ENCODE data around the gene PRR33. TPM values are rescaled to one million over a fixed set of nuclear protein-coding genes. Genes with fewer than 3 reads are reported as not detected.

The PRR33 gene
- total RNA-seq, 4 donors from 2014 or later: not detected

DNA sequence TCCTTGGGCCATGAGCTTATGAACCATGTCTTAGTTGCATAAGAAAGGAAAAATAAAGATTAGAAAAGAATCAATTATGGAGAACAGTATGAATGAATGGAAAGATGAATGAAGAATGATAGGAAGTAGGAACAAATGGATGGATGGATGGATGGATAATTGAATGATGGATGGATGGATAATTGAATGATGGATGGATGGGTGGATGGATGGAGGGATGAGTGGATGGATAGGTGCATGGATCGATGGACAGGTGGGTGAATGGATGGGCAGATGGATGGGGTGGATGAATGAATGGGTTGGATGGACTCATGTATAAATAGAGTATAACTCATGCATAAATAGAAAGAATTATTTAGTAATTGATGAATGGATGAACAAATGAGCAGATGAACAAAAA, 31.6 kb downstream of the PRR33 start:
- Histone ChIP-seq H3K36me3 (no peaks in the 10 kb centered on the region), H3K4me3 (no peak overlapping the region), H3K27me3 (no peaks in the 10 kb centered on the region), H3K4me1 (peaks cover 23 to 30% (median 25%) of the 10 kb centered on the region in 4 donors), H3K27ac (replicated peaks in 1 of 4) (no peak overlapping the region), H3K9me3 (no peaks in the 10 kb centered on the region)
- no peak for DNase-seq (ENCODE audit: extremely low spot score)
- intact Hi-C loops (cut with DNase I): no loop called here
- WGBS: 98% methylated on average over 1 of the region's 1 CpG
- TF ChIP-seq POLR2AphosphoS5 (IDR thresholded peaks at IDR 0.05): no peak
- TF ChIP-seq, protein P1, sequence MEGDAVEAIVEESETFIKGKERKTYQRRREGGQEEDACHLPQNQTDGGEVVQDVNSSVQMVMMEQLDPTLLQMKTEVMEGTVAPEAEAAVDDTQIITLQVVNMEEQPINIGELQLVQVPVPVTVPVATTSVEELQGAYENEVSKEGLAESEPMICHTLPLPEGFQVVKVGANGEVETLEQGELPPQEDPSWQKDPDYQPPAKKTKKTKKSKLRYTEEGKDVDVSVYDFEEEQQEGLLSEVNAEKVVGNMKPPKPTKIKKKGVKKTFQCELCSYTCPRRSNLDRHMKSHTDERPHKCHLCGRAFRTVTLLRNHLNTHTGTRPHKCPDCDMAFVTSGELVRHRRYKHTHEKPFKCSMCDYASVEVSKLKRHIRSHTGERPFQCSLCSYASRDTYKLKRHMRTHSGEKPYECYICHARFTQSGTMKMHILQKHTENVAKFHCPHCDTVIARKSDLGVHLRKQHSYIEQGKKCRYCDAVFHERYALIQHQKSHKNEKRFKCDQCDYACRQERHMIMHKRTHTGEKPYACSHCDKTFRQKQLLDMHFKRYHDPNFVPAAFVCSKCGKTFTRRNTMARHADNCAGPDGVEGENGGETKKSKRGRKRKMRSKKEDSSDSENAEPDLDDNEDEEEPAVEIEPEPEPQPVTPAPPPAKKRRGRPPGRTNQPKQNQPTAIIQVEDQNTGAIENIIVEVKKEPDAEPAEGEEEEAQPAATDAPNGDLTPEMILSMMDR (IDR thresholded peaks at IDR 0.05): no peak
- TF ChIP-seq EP300 (IDR thresholded peaks at IDR 0.05): no peak
- TF ChIP-seq POLR2A (IDR thresholded peaks at IDR 0.05; ENCODE audit: low read depth): no peak

DNA sequence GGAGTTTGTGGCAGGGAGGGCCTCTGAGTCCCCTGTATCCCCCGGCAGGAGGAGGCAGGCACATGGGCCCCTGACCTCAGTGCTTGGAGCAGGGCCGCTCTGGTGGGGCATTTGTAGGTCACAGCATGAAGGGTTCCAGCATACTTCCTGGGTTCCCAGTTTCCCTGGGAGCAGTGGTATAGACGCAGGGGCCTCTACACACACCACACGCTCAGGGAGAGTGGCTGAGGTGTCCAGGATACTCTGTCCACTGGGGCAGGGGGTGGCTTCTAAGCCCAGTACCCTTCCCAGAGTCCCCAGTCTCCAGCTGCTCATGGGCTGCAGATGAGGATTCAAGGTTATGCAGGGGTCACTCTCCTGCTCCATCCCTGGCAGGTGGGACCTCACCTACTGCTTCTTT, 32.7 kb downstream of the PRR33 start:
- WGBS: 80% methylated on average over 4 of the region's 4 CpGs
- Histone ChIP-seq H3K4me3 (no peak overlapping the region), H3K27ac (replicated peaks in 1 of 4) (no peak overlapping the region), H3K27me3 (no peaks in the 10 kb centered on the region), H3K9me3 (no peaks in the 10 kb centered on the region), H3K36me3 (no peaks in the 10 kb centered on the region), H3K4me1 (peaks cover 12 to 19% (median 14%) of the 10 kb centered on the region in 4 donors)
- TF ChIP-seq, protein P1 (IDR thresholded peaks at IDR 0.05): no peak
- TF ChIP-seq EP300 (IDR thresholded peaks at IDR 0.05): no peak
- no peak for DNase-seq (ENCODE audit: extremely low spot score)
- intact Hi-C loops (cut with DNase I): no loop called here

DNA sequence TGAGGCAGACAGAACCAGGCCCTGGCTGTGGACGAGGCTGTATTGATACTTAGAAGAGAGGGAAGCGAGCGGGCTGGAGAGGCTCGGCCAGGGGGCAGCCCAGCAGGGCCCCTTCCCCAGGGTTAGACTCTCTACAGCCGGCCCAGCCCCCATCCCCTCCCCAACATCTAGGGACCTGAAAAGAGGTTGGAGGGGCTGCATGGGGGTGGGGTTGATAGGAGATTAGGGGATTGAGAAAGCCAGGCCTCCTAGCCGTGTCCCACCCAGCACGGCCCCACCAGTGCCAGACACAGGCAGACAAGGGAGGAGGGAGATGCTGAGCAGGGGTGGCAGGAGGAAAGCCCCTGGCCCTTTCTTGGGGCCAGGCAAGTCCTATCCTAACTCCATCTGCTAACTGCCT, 33.1 kb downstream of the PRR33 start:
- no peak for DNase-seq (ENCODE audit: extremely low spot score)
- no peaks in the 10 kb centered on the region for H3K9me3 ChIP-seq
- WGBS: 75% methylated on average over 7 of the region's 7 CpGs
- no peak overlapping the region for H3K4me3 ChIP-seq
- intact Hi-C loops (cut with DNase I): no loop called here
- peaks cover 8 to 15% (median 10%) of the 10 kb centered on the region in 4 donors for H3K4me1 ChIP-seq
- no peaks in the 10 kb centered on the region for H3K36me3 ChIP-seq
- no peak overlapping the region for H3K27ac ChIP-seq (replicated peaks in 1 of 4)
- no peak for TF ChIP-seq EP300 (IDR thresholded peaks at IDR 0.05)
- TF ChIP-seq, protein P1 (IDR thresholded peaks at IDR 0.05): no peak
- no peaks in the 10 kb centered on the region for H3K27me3 ChIP-seq

DNA sequence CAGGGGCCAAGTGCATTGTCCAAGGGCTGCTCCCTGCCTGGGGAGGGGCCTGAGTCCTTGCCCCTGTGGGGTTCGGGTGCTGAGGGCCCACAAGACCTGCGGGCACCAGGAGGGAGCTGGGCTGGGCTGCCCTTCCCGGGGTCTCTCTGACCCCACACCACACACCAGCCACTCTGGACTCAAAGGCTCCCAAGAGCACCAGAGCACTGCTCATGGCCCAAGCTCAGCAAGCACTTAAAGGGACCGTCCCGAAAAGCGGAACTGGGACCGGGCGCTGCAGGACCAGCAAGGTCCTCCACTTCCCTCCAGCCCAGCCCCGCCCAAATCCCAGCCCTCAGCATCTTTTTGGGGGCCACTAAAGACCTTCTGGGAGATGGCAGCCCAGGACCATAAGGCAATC, 33.5 kb downstream of the PRR33 start:
- no peak for DNase-seq (ENCODE audit: extremely low spot score)
- TF ChIP-seq EP300 (IDR thresholded peaks at IDR 0.05) (no peak), POLR2A (IDR thresholded peaks at IDR 0.05; ENCODE audit: low read depth) (no peak), POLR2AphosphoS5 (IDR thresholded peaks at IDR 0.05) (no peak)
- TF ChIP-seq, protein P1 (IDR thresholded peaks at IDR 0.05): no peak
- 89% methylated on average over 9 of the region's 9 CpGs for WGBS

DNA sequence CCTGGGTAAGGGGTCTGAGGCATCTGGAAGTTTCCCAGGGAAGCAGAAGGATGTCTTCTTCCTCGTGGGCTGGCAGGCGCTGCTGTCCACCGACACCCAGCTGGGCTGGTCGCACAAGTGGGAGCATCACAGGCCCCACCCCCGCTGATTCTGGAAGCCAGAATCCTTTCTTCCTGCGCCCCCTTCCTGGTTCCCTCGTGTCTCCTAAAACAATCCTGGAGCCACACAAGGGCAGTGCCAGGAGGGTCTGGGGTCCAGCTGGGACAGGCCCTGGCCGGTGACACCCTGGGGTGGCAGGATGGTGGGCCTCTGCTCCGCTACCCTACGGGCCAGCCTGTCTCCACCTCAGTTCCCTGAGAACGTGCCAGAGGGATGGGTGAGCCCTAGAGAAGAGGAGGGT, 34.6 kb downstream of the PRR33 start:
- intact Hi-C loops (cut with DNase I): no loop called here
- WGBS: 81% methylated on average over 9 of the region's 11 CpGs
- no peak overlapping the region for H3K4me3 ChIP-seq
- peaks cover 0 to 6% (median 0%) of the 10 kb centered on the region in 4 donors for H3K4me1 ChIP-seq
- H3K36me3 ChIP-seq: no peaks in the 10 kb centered on the region
- TF ChIP-seq, protein P1 (IDR thresholded peaks at IDR 0.05): no peak
- no peak for TF ChIP-seq POLR2AphosphoS5 (IDR thresholded peaks at IDR 0.05)
- no peak for TF ChIP-seq EP300 (IDR thresholded peaks at IDR 0.05)
- no peak for TF ChIP-seq POLR2A (IDR thresholded peaks at IDR 0.05; ENCODE audit: low read depth)
- no peak overlapping the region for H3K27ac ChIP-seq (replicated peaks in 1 of 4)
- no peaks in the 10 kb centered on the region for H3K9me3 ChIP-seq
- no peaks in the 10 kb centered on the region for H3K27me3 ChIP-seq
- DNase-seq (ENCODE audit: extremely low spot score): no peak

More for the DNA sequence above, 33.5 kb downstream of the PRR33 start:
- H3K27ac ChIP-seq (replicated peaks in 1 of 4): no peak overlapping the region
- intact Hi-C loops (cut with DNase I): no loop called here
- no peaks in the 10 kb centered on the region for H3K9me3 ChIP-seq
- H3K4me1 ChIP-seq: peaks cover 4 to 11% (median 6%) of the 10 kb centered on the region in 4 donors
- H3K27me3 ChIP-seq: no peaks in the 10 kb centered on the region
- H3K4me3 ChIP-seq: no peak overlapping the region
- no peaks in the 10 kb centered on the region for H3K36me3 ChIP-seq

All from esophagus muscularis mucosa (tissue), 4 donors.